NCI-H146 treated with DMSO at 0.1 percent for 48 hours (cell line): Measurements from ENCODE around the gene PCDHB16.
"Not testable (repeated sequence)": the region's sequence is repeated elsewhere in the genome, so short reads cannot be mapped to it uniquely, and the experiment has no call there.

Experiments
- DNase-seq: peaks from one replicate; lab custom pipeline; 2025; ENCODE audit not compliant: unreplicated experiment; lab: John Stamatoyannopoulos, UW

The PCDHB16 gene

DNA sequence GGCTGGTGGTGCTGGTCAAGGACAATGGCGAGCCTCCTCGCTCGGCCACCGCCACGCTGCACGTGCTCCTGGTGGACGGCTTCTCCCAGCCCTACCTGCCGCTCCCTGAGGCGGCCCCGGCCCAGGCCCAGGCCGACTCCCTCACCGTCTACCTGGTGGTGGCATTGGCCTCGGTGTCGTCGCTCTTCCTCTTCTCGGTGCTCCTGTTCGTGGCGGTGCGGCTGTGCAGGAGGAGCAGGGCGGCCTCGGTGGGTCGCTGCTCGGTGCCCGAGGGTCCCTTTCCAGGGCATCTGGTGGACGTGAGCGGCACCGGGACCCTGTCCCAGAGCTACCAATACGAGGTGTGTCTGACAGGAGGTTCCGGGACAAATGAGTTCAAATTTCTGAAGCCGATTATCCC is 43.2 kb downstream of the PCDHB16 start:
- not testable (repeated sequence) for DNase-seq

DNA sequence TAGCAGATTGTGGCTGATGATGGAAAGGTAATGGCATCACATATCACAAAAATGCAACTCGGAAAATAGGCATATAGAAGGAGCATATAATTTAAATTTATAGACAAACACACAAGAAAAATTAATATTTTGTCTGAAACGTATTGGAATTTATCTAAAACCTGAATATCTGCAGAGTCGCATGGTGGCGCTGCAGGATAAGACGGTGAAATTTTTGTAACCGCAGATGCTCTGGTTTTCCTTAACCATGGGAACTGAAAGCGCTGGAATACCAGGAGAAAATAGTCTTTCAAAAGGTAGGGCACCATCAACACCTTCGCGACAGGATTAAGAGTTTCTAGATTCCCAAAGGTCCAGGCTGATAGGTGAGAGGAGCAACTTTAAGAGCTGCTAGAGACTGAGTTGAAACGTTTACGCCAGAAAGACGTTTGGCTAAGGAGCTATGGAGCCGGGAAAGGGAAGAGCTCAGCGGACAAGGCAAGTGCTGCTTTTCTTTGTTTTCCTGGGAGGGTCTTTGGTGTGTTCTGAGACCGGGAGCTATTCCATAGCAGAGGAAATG is 52.0 kb downstream of the PCDHB16 start:
- DNase-seq, result no peak
